Measurements from ENCODE around the gene ABHD12B. TPM values are rescaled to one million over a fixed set of nuclear protein-coding genes. Genes with fewer than 3 reads are reported as not detected.

ABHD12B gene
- total and polyA plus RNA-seq, 2 experiments from 2014 or later = 9.0 to 52.8 TPM

GRCh38 chr14:50826681-50827080, 45.2 kb upstream of the ABHD12B start:
- Histone ChIP-seq H3K79me2 (replicated peaks; ENCODE audit: insufficient read depth) (peaks cover 45% of the 10 kb centered on the region), H3K4me2 (no peak overlapping the region; the same call in 1 of the 2 replicates), H3F3A (replicated peaks; ENCODE audit: low read depth) (peaks cover 19% of the 10 kb centered on the region), H4K20me1 (replicated peaks; ENCODE audit: insufficient read depth) (peaks cover 54% of the 10 kb centered on the region), H3K9me2 (ENCODE audit: insufficient read depth) (no peaks in the 10 kb centered on the region), H3K27ac (ENCODE audit: low read depth) (no peak overlapping the region), H3K4me3 (no peak overlapping the region), H3K4me1 (ENCODE audit: insufficient read depth) (peaks cover 46% of the 10 kb centered on the region), H2AFZ (no peak overlapping the region), H3K27me3 (ENCODE audit: insufficient read depth) (peaks cover 89% of the 10 kb centered on the region), H3K36me3 (ENCODE audit: insufficient read depth) (no peaks in the 10 kb centered on the region)
- ATAC-seq = no peak
- DNase-seq (ENCODE audit: low spot score) = no peak
- Mint-ChIP-seq H3K4me3 (no peak overlapping the region), H3K9me3 (no peaks in the 10 kb centered on the region; the same call in 2 of the 3 replicates), H3K27me3 (ENCODE audit: insufficient read depth, low read depth, poor library complexity) (peaks cover 55% of the 10 kb centered on the region), H3K27ac (no peak overlapping the region), H3K4me1 (peaks cover 56% of the 10 kb centered on the region), H3K36me3 (ENCODE audit: low read depth) (peaks cover 3% of the 10 kb centered on the region; the same call in 2 of the 3 replicates)
- TF ChIP-seq ZNF462 (CRISPR knock-in tag; IDR thresholded peaks at IDR 0.05) (no peak), EZH2phosphoT487 (IDR thresholded peaks at IDR 0.05; ENCODE audit: unreplicated experiment) (no peak), ZNF331 (CRISPR knock-in tag; IDR thresholded peaks at IDR 0.05; ENCODE audit: low read depth) (no peak), STAT1 (IDR thresholded peaks at IDR 0.05; ENCODE audit: unreplicated experiment) (no peak), NANOG (IDR thresholded peaks at IDR 0.05; ENCODE audit: borderline replicate concordance) (no peak), CREB1 (CRISPR knock-in tag; IDR thresholded peaks at IDR 0.05; ENCODE audit: low read depth) (no peak), ETS1 (IDR thresholded peaks at IDR 0.05) (no peak), CTCF (conservative IDR thresholded peaks at IDR 0.05; ENCODE audit: low read depth in 2 of 2) (no peak), EZH2 (IDR thresholded peaks at IDR 0.05; ENCODE audit: low read depth, unreplicated experiment) (no peak), ZNF114 (CRISPR knock-in tag; IDR thresholded peaks at IDR 0.05) (no peak), POLR2AphosphoS5 (IDR thresholded peaks at IDR 0.05; ENCODE audit: low read depth) (no peak), JUNB (IDR thresholded peaks at IDR 0.05; ENCODE audit: unreplicated experiment) (no peak), REST (IDR thresholded peaks at IDR 0.05; ENCODE audit: unreplicated experiment) (no peak)

Measured in GM23338 (cell line).